HG03342 (cell line): ENCODE measurements around the gene SUPT3H.
A peak's percentile ranks its signal among the peaks of the same experiment; 100 is the strongest.

Experiments
- ATAC-seq: cut with Tn5 transposase; IDR thresholded peaks from one replicate; pipeline ENCODE4 v1.9.1; 2021; ENCODE audit warnings: mild to moderate bottlenecking, moderate library complexity; ENCODE audit not compliant: unreplicated experiment

SUPT3H gene

GRCh38 chr6:45394586-45395095 lies 16.9 kb upstream of the SUPT3H start:
- ATAC-seq: no peak

GRCh38 chr6:45388328-45388727 lies 10.6 kb upstream of the SUPT3H start:
- no peak for ATAC-seq

- no peak for ATAC-seq
Measured at GRCh38 chr6:45387236-45387635, 9.5 kb upstream of the SUPT3H start.

- no peak for ATAC-seq
Measured at GRCh38 chr6:45386501-45386900, 8.8 kb upstream of the SUPT3H start.

- ATAC-seq: no peak
Measured at GRCh38 chr6:45382391-45382790, 4.7 kb upstream of the SUPT3H start.

GRCh38 chr6:45378334-45378926 lies 696 bp upstream of the SUPT3H start:
- peak; percentile 21 for ATAC-seq

GRCh38 chr6:45377043-45377553 lies 636 bp downstream of the SUPT3H start:
- peak; percentile 3 for ATAC-seq

- ATAC-seq: no peak
Measured at GRCh38 chr6:45376310-45377042, 1.3 kb downstream of the SUPT3H start.

GRCh38 chr6:45375449-45375848 lies 2.3 kb downstream of the SUPT3H start:
- no peak for ATAC-seq

- ATAC-seq: no peak
Measured at GRCh38 chr6:45371924-45372573, 5.7 kb downstream of the SUPT3H start.

GRCh38 chr6:45369870-45370269 lies 7.9 kb downstream of the SUPT3H start:
- ATAC-seq: no peak

- ATAC-seq: no peak
Measured at GRCh38 chr6:45367999-45368398, 9.7 kb downstream of the SUPT3H start.

GRCh38 chr6:45366534-45366933 lies 11.2 kb downstream of the SUPT3H start:
- ATAC-seq: no peak

- ATAC-seq: no peak
Measured at GRCh38 chr6:45365036-45365435, 12.7 kb downstream of the SUPT3H start.

- no peak for ATAC-seq
Measured at GRCh38 chr6:45364466-45364865, 13.3 kb downstream of the SUPT3H start.

GRCh38 chr6:45353654-45354053 lies 24.1 kb downstream of the SUPT3H start:
- ATAC-seq: no peak

GRCh38 chr6:45351667-45352066 lies 26.1 kb downstream of the SUPT3H start:
- ATAC-seq: no peak

GRCh38 chr6:45351076-45351475 lies 26.7 kb downstream of the SUPT3H start:
- ATAC-seq: no peak

- ATAC-seq: no peak
Measured at GRCh38 chr6:45350186-45350710, 27.5 kb downstream of the SUPT3H start.

- no peak for ATAC-seq
Measured at GRCh38 chr6:45344900-45345299, 32.8 kb downstream of the SUPT3H start.

- no peak for ATAC-seq
Measured at GRCh38 chr6:45328523-45328922, 49.2 kb downstream of the SUPT3H start.
